Progenitor cell of endocrine pancreas (in vitro differentiated cells): Measurements from ENCODE around the gene AKR1B15. TPM values are rescaled to one million over a fixed set of nuclear protein-coding genes. Genes with fewer than 3 reads are reported as not detected.

ENCODE experiments used
- DNase-seq: peaks from one replicate; pipeline ENCODE4 v3.0.0; 2021; ENCODE audit warnings: low spot score; ENCODE audit not compliant: unreplicated experiment
- H3K27ac Mint-ChIP-seq: 2 replicates; pipeline ENCODE4 v1.8.0; 2021; ENCODE audit warnings: mild to moderate bottlenecking, moderate library complexity, mixed read lengths
- H3K27me3 Mint-ChIP-seq: 2 replicates; pipeline ENCODE4 v1.8.0; 2021; ENCODE audit warnings: mixed read lengths
- H3K36me3 Mint-ChIP-seq: 2 replicates; pipeline ENCODE4 v1.8.0; 2022; ENCODE audit warnings: mixed read lengths; ENCODE audit not compliant: insufficient read depth
- H3K4me1 Mint-ChIP-seq: 2 replicates; pipeline ENCODE4 v1.8.0; 2021; ENCODE audit warnings: low read depth, mixed read lengths
- H3K4me3 Mint-ChIP-seq: 2 replicates; pipeline ENCODE4 v1.8.0; 2021; ENCODE audit warnings: low read depth, mild to moderate bottlenecking, moderate library complexity, mixed read lengths
- H3K9me3 Mint-ChIP-seq: 2 replicates; pipeline ENCODE4 v1.8.0; 2021; ENCODE audit warnings: low read depth, mixed read lengths
- total RNA-seq: library from RNA; stranded (reverse); gene quantifications from 2 replicates; pipeline ENCODE4 v1.2.1, GENCODE V29; 2021
- TF ChIP-seq, protein P1 (sequence below): fragments of 200-600 bp; sonication (generic); IDR thresholded peaks from one replicate; pipeline ENCODE4 v1.5.0; 2021; ENCODE audit warnings: antibody characterized with exemption, mild to moderate bottlenecking; ENCODE audit not compliant: unreplicated experiment

The AKR1B15 gene
- total RNA-seq, 1 donor from 2014 or later: not detected

DNA sequence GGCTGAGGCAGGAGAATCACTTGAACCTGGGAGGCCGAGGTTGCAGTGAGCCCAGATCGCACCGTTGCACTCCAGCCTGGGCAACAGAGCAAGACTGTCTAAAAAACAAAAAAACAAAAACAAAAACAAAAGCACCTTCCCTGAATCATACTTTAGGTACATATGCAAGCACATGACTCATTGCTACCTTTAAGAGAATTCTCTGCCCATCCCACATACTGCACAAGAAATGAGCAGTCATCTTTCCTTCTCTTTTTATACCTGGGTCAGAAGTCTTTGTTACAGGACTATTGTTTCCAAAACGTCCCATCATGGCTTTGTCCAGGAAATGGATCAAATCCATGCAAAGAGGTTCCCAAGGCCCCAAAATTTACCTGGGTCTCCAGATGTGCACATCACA is 43.1 kb upstream of the AKR1B15 start:
- no peak for DNase-seq
- no peaks in the 10 kb centered on the region for H3K4me1 Mint-ChIP-seq
- H3K36me3 Mint-ChIP-seq: no peaks in the 10 kb centered on the region
- no peaks in the 10 kb centered on the region for H3K27me3 Mint-ChIP-seq
- H3K9me3 Mint-ChIP-seq: no peaks in the 10 kb centered on the region
- H3K4me3 Mint-ChIP-seq: no peak overlapping the region
- no peak overlapping the region for H3K27ac Mint-ChIP-seq
- TF ChIP-seq, protein P1, sequence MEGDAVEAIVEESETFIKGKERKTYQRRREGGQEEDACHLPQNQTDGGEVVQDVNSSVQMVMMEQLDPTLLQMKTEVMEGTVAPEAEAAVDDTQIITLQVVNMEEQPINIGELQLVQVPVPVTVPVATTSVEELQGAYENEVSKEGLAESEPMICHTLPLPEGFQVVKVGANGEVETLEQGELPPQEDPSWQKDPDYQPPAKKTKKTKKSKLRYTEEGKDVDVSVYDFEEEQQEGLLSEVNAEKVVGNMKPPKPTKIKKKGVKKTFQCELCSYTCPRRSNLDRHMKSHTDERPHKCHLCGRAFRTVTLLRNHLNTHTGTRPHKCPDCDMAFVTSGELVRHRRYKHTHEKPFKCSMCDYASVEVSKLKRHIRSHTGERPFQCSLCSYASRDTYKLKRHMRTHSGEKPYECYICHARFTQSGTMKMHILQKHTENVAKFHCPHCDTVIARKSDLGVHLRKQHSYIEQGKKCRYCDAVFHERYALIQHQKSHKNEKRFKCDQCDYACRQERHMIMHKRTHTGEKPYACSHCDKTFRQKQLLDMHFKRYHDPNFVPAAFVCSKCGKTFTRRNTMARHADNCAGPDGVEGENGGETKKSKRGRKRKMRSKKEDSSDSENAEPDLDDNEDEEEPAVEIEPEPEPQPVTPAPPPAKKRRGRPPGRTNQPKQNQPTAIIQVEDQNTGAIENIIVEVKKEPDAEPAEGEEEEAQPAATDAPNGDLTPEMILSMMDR: no peak

DNA sequence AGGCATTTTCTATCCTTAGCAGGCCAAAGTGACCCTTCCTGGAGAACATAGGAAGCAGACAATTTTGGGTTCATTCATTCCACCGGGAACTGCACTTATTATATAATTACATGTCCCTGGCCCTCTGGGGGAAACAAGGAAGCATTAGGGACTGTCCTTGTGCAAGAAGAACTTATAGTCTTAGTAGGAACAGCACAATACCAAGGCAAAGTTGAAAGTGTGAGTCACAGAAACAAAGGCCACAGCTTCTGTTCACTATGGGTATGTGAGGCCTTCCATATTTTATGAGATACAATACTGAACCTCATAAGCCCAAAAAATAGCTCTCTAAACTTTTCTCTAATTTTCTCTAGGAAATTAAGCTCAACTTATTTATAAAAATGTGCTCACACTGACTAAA is 39.9 kb upstream of the AKR1B15 start:
- TF ChIP-seq, protein P1: no peak
- Mint-ChIP-seq H3K27me3 (no peaks in the 10 kb centered on the region), H3K27ac (no peak overlapping the region), H3K4me3 (no peak overlapping the region), H3K9me3 (no peaks in the 10 kb centered on the region), H3K4me1 (no peaks in the 10 kb centered on the region), H3K36me3 (no peaks in the 10 kb centered on the region)
- no peak for DNase-seq

DNA sequence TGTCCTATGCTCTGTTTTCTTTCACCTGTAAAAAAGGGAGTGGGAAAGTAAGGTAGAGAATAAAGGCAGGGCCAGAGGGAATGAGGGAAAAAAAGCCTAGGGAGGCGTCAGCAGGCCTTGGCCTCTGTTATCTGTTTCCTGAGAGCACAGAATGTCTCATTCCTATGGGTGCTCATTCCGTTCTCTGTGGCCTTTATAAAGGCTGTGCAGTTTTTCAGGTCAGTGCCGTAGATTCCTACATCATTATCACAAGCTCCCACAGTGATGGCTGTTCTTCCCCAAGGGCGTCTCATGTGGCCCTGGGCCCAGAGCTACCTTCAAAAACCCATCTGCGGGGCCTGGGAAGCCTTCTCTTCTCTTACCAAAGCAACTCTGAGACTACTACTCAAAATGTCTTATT is 38.3 kb upstream of the AKR1B15 start:
- no peak overlapping the region for H3K4me3 Mint-ChIP-seq
- H3K36me3 Mint-ChIP-seq: no peaks in the 10 kb centered on the region
- no peak overlapping the region for H3K27ac Mint-ChIP-seq
- TF ChIP-seq, protein P1: no peak
- H3K27me3 Mint-ChIP-seq: peaks cover 7% of the 10 kb centered on the region
- no peaks in the 10 kb centered on the region for H3K9me3 Mint-ChIP-seq
- no peak for DNase-seq
- no peaks in the 10 kb centered on the region for H3K4me1 Mint-ChIP-seq

DNA sequence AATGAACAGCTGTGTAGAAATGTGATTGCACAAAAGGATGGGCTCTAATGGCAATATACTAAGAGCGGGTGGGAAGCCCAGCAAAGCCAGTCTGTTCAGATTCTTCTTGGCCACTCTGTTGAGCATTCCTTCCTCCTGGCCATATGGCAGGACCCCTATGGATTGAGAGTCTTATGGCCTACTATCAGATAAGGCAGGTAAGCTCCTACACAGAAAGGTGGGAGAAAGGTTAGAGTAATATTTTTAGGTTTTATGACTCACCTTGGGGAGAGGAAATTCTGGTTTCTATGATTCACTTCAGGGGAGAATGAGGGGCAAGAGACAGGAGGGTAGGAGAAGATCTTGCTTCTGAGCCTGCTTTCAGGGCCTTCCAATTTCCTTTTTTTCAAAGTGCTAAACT is 36.6 kb upstream of the AKR1B15 start:
- no peak overlapping the region for H3K4me3 Mint-ChIP-seq
- H3K27me3 Mint-ChIP-seq: peaks cover 22% of the 10 kb centered on the region
- no peaks in the 10 kb centered on the region for H3K4me1 Mint-ChIP-seq
- TF ChIP-seq, protein P1: no peak
- no peaks in the 10 kb centered on the region for H3K36me3 Mint-ChIP-seq
- no peaks in the 10 kb centered on the region for H3K9me3 Mint-ChIP-seq
- DNase-seq: no peak
- H3K27ac Mint-ChIP-seq: no peak overlapping the region

DNA sequence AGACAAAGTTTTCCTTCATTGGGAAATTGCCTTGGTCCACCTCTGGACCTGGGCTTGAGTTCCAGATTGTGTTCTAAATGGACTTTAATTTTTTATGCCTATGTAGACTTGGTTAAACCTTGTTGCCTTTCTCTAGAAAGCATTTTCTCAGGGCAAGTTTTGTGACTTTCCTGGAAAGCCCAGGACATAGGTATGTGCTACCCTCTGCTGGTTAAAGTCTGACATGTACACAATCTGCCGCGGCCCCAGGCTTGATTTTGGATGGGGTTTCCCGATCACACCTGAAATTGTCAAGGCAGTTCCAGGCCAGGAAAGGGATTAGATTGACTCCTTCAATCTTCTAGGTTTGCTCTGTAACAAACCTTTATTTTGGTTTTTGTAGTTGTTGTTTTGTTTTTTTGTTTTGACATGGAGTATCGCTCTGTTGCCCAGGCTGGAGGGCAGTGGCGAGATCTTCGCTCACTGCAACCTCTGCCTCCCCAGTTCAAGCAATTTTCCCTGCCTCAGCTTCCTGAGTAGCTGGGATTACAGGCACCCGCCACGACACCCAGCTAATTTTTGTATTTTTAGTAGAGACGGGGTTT is 35.6 kb upstream of the AKR1B15 start:
- DNase-seq: peak; percentile 35
- no peaks in the 10 kb centered on the region for H3K9me3 Mint-ChIP-seq
- no peaks in the 10 kb centered on the region for H3K36me3 Mint-ChIP-seq
- H3K27me3 Mint-ChIP-seq: peaks cover 22% of the 10 kb centered on the region
- H3K4me3 Mint-ChIP-seq: no peak overlapping the region
- H3K27ac Mint-ChIP-seq: no peak overlapping the region
- TF ChIP-seq, protein P1: peak; percentile 73
- no peaks in the 10 kb centered on the region for H3K4me1 Mint-ChIP-seq
